HCT116 (cell line): Measurements from ENCODE around the gene EBLN2. TPM values are rescaled to one million over a fixed set of nuclear protein-coding genes. Genes with fewer than 3 reads are reported as not detected.

Source experiments
- ATAC-seq: fragments of 200-7000 bp; cut with Tn5 transposase; 2 replicates; pipeline ENCODE4 v1.9.1; 2020; ENCODE audit warnings: mild to moderate bottlenecking, moderate library complexity
- BruUV-seq: library from RNA; stranded (reverse); fragments of 400-500 nt; replicated peaks from 2 replicates; lab custom pipeline; 2021; lab: Mats Ljungman, UMichigan
- CTCF ChIA-PET: fragments of 300-600 bp; sonication (Branson Sonifier 250); formaldehyde crosslinking; loops from one replicate; lab custom pipeline; 2021; ENCODE audit warnings: antibody characterized with exemption; lab: Charles Lee
- POLR2A ChIA-PET: fragments of 300-600, 350-600 bp; sonication (Branson Sonifier 250); formaldehyde crosslinking; loops from one replicate; lab custom pipeline; 2021; ENCODE audit warnings: antibody characterized with exemption; lab: Charles Lee
- RAD21 ChIA-PET, 2 experiments: fragments of 300-600 bp; sonication (Branson Sonifier 250); formaldehyde crosslinking; loops; one replicate each; lab custom pipeline; 2023; ENCODE audit warnings: low total read pairs in 2 of 2; ENCODE audit not compliant: uncharacterized antibody in 2 of 2, unreplicated experiment in 2 of 2, low non-redundant PET in 1 of 2; lab: Charles Lee
- DNase-seq: peaks from one replicate; pipeline ENCODE4 v3.0.0-alpha.2; 2010; ENCODE audit warnings: low read depth, low spot score
- H2AFZ ChIP-seq: fragments of 200-600 bp; shearing (Covaris generic), sonication (generic); 2 replicates; pipeline ENCODE4 v1.6.1; 2017; ENCODE audit warnings: low read depth, mixed run types, mixed read lengths, antibody characterized with exemption, low read length; ENCODE audit not compliant: poor library complexity, severe bottlenecking
- H3K27ac ChIP-seq: 2 replicates; pipeline ENCODE4 v1.5.1; 2012; ENCODE audit warnings: low read depth, low read length
- H3K27me3 ChIP-seq: fragments of 200-600 bp; sonication (generic); 2 replicates; pipeline ENCODE4 v1.6.1; 2016; ENCODE audit warnings: mixed run types, low read length, mixed read lengths; ENCODE audit not compliant: insufficient read depth
- H3K36me3 ChIP-seq, 2 experiments: fragments of 200-500 bp in 1 of 2; fragments of 200-600 bp in 1 of 2; sonication (Bioruptor generic) in 1 of 2; sonication (generic) in 1 of 2; 2 replicates each; pipeline versions ENCODE4 v1.5.1 to v1.6.1; 2014 to 2016; ENCODE audit warnings: low read length in 2 of 2, inconsistent platforms in 1 of 2, mixed read lengths in 1 of 2, mixed run types in 1 of 2; ENCODE audit not compliant: insufficient read depth in 2 of 2, control insufficient read depth in 1 of 2
- H3K4me1 ChIP-seq, 2 experiments: fragments of 200-600 bp in 1 of 2; sonication (generic) in 1 of 2; 2 replicates each; pipeline versions ENCODE4 v1.5.1 to v1.6.1; 2012 to 2017; ENCODE audit warnings: low read length in 2 of 2, inconsistent platforms in 1 of 2, mild to moderate bottlenecking in 1 of 2, mixed read lengths in 1 of 2, mixed run types in 1 of 2, moderate library complexity in 1 of 2; ENCODE audit not compliant: insufficient read depth in 2 of 2, control insufficient read depth in 1 of 2
- H3K4me2 ChIP-seq: fragments of 200-600 bp; sonication (generic); 2 replicates; pipeline ENCODE4 v1.6.1; 2017; ENCODE audit warnings: mixed run types, low read length, mixed read lengths
- H3K4me3 ChIP-seq, 2 experiments: fragments of 200-600 bp in 1 of 2; sonication (generic) in 1 of 2; replicated peaks in 1 of 2; 2 replicates each; pipeline ENCODE4 v1.5.1; 2011 to 2016; ENCODE audit warnings: low read length in 2 of 2, control low read depth in 1 of 2, low read depth in 1 of 2, mild to moderate bottlenecking in 1 of 2, mixed read lengths in 1 of 2, mixed run types in 1 of 2
- H3K79me2 ChIP-seq: fragments of 200-600 bp; sonication (generic); 2 replicates; pipeline ENCODE4 v1.6.1; 2017; ENCODE audit warnings: mild to moderate bottlenecking, mixed run types, low read length, moderate library complexity, mixed read lengths; ENCODE audit not compliant: insufficient read depth
- H3K9ac ChIP-seq: fragments of 200-600 bp; sonication (generic); 2 replicates; pipeline ENCODE4 v1.6.1; 2016; ENCODE audit warnings: low read length, mixed read lengths
- H3K9me2 ChIP-seq: fragments of 200-600 bp; sonication (generic), shearing (Covaris generic); 2 replicates; pipeline ENCODE4 v1.6.1; 2017; ENCODE audit warnings: mixed run types, mild to moderate bottlenecking, moderate library complexity; ENCODE audit not compliant: insufficient read depth
- H3K9me3 ChIP-seq, 2 experiments: fragments of 200-500 bp in 1 of 2; fragments of 200-600 bp in 1 of 2; sonication (Bioruptor generic) in 1 of 2; sonication (generic) in 1 of 2; 2 replicates each; pipeline ENCODE4 v1.6.1; 2014 to 2017; ENCODE audit warnings: low read length in 2 of 2, mixed read lengths in 2 of 2, inconsistent platforms in 1 of 2, low read depth in 1 of 2, mild to moderate bottlenecking in 1 of 2, mixed run types in 1 of 2, moderate library complexity in 1 of 2; ENCODE audit not compliant: control insufficient read depth in 1 of 2, insufficient read depth in 1 of 2
- H4K20me1 ChIP-seq: fragments of 200-600 bp; sonication (generic), shearing (Covaris generic); 2 replicates; pipeline ENCODE4 v1.6.1; 2017; ENCODE audit warnings: mixed run types, mild to moderate bottlenecking, moderate library complexity; ENCODE audit not compliant: insufficient read depth
- EGR1 ChIP-seq: IDR thresholded peaks from 2 replicates; pipeline ENCODE4 v1.6.1; 2012; ENCODE audit warnings: low read depth
- ELF1 ChIP-seq: IDR thresholded peaks from 2 replicates; pipeline ENCODE4 v1.6.1; 2012; ENCODE audit warnings: low read depth, borderline replicate concordance
- FOSL1 ChIP-seq: IDR thresholded peaks from 2 replicates; pipeline ENCODE4 v1.6.1; 2012; ENCODE audit warnings: low read depth
- SIN3A ChIP-seq: IDR thresholded peaks from 2 replicates; pipeline ENCODE4 v1.6.1; 2012; ENCODE audit warnings: low read depth
- SP1 ChIP-seq: IDR thresholded peaks from 2 replicates; pipeline ENCODE4 v1.6.1; 2012; ENCODE audit warnings: low read depth
- SRF ChIP-seq: IDR thresholded peaks from 2 replicates; pipeline ENCODE4 v1.6.1; 2012; ENCODE audit warnings: low read depth
- TCF7L2 ChIP-seq: IDR thresholded peaks from 2 replicates; pipeline ENCODE4 v1.7.0; 2011; ENCODE audit warnings: borderline replicate concordance, inconsistent platforms; ENCODE audit not compliant: insufficient read depth, insufficient read length; ENCODE audit errors: extremely low read depth
- YY1 ChIP-seq: IDR thresholded peaks from 2 replicates; pipeline ENCODE4 v1.6.1; 2011; ENCODE audit warnings: low read length, low read depth, moderate library complexity, mild to moderate bottlenecking; ENCODE audit not compliant: insufficient replicate concordance; ENCODE audit errors: extremely low read depth
- ZFX ChIP-seq: fragments of 450-650 bp; IDR thresholded peaks from 2 replicates; pipeline ENCODE4 v1.6.1; 2017
- intact Hi-C: fragments of 100-400 bp; cut with micrococcal nuclease; formaldehyde crosslinking; loops from 2 replicates; pipeline ENCODE4 v1.10.0; 2022
- total RNA-seq: library from RNA; stranded (reverse); gene quantifications from one replicate; pipeline ENCODE4 v1.2.1, GENCODE V29; 2021; ENCODE audit not compliant: unreplicated experiment
- TF ChIP-seq, protein P1 (sequence below), 3 experiments: fragments of 200-600 bp in 1 of 3; sonication (generic) in 1 of 3; IDR thresholded peaks in 2 of 3; conservative IDR thresholded peaks in 1 of 3; 2 replicates each; pipeline ENCODE4 v1.5.1; 2012 to 2017; ENCODE audit warnings: low read depth in 2 of 3, low read length in 2 of 3, antibody characterized with exemption in 1 of 3, borderline replicate concordance in 1 of 3, control low read depth in 1 of 3, mild to moderate bottlenecking in 1 of 3, mixed read lengths in 1 of 3, mixed run types in 1 of 3, moderate library complexity in 1 of 3; ENCODE audit not compliant: insufficient read depth in 1 of 3

Gene EBLN2
- total RNA-seq, 1 experiment from 2014 or later: 5.1 TPM

GRCh38 chr3:73068419-73068818, 7.0 kb downstream of the EBLN2 start:
- Histone ChIP-seq H3K9me3 (no peaks in the 10 kb centered on the region), H3K36me3 (peaks cover 7 to 18% of the 10 kb centered on the region in 2 experiments; a peak in 3 of 4 replicates), H3K9me2 (no peaks in the 10 kb centered on the region), H3K27ac (no peak overlapping the region), H3K4me3 (no peak overlapping the region), H3K4me2 (no peak overlapping the region), H3K4me1 (no peaks in the 10 kb centered on the region), H2AFZ (no peak overlapping the region), H3K9ac (no peak overlapping the region), H3K27me3 (no peaks in the 10 kb centered on the region), H3K79me2 (no peaks in the 10 kb centered on the region), H4K20me1 (0 out of 2 replicates have a peak, but pooled peaks cover 6% of the 10 kb centered on the region)
- no peak for ATAC-seq
- no peak for TF ChIP-seq YY1
- TF ChIP-seq FOSL1: no peak
- TF ChIP-seq, protein P1, sequence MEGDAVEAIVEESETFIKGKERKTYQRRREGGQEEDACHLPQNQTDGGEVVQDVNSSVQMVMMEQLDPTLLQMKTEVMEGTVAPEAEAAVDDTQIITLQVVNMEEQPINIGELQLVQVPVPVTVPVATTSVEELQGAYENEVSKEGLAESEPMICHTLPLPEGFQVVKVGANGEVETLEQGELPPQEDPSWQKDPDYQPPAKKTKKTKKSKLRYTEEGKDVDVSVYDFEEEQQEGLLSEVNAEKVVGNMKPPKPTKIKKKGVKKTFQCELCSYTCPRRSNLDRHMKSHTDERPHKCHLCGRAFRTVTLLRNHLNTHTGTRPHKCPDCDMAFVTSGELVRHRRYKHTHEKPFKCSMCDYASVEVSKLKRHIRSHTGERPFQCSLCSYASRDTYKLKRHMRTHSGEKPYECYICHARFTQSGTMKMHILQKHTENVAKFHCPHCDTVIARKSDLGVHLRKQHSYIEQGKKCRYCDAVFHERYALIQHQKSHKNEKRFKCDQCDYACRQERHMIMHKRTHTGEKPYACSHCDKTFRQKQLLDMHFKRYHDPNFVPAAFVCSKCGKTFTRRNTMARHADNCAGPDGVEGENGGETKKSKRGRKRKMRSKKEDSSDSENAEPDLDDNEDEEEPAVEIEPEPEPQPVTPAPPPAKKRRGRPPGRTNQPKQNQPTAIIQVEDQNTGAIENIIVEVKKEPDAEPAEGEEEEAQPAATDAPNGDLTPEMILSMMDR (IDR thresholded peaks at IDR 0.05 in 2 of 3, conservative IDR thresholded peaks at IDR 0.05 in 1 of 3; ENCODE audit: borderline replicate concordance in 1 of 3, insufficient read depth in 1 of 3, low read depth in 2 of 3, low read length in 2 of 3): no peak
- TF ChIP-seq EGR1: no peak
- CTCF ChIA-PET: no interaction called here
- RAD21 ChIA-PET: no interaction called here
- POLR2A ChIA-PET: no interaction called here
- BruUV-seq: no TSS peak
- DNase-seq: no peak
- intact Hi-C loops: no loop called here

GRCh38 chr3:73069187-73069586, 7.7 kb downstream of the EBLN2 start:
- no peaks in the 10 kb centered on the region for H3K4me1 ChIP-seq
- no peak overlapping the region for H3K9ac ChIP-seq
- DNase-seq (no peak), ATAC-seq (no peak)
- CTCF ChIA-PET: no interaction called here
- no peak overlapping the region for H3K4me2 ChIP-seq
- peaks cover 4 to 18% of the 10 kb centered on the region in 2 experiments; a peak in 3 of 4 replicates for H3K36me3 ChIP-seq
- intact Hi-C loops: no loop called here
- no peaks in the 10 kb centered on the region for H3K9me2 ChIP-seq
- no peak overlapping the region for H2AFZ ChIP-seq
- BruUV-seq: no TSS peak
- H3K79me2 ChIP-seq: no peaks in the 10 kb centered on the region
- H3K27me3 ChIP-seq: no peaks in the 10 kb centered on the region
- H3K27ac ChIP-seq: no peak overlapping the region
- POLR2A ChIA-PET: no interaction called here
- H3K4me3 ChIP-seq: no peak overlapping the region
- no peaks in the 10 kb centered on the region for H4K20me1 ChIP-seq
- RAD21 ChIA-PET: no interaction called here
- TF ChIP-seq SP1 (no peak), TCF7L2 (no peak), YY1 (no peak), ZFX (no peak), FOSL1 (no peak), SRF (no peak), ELF1 (no peak), SIN3A (no peak)
- TF ChIP-seq, all 23 proteins: peak for 0
- no peaks in the 10 kb centered on the region for H3K9me3 ChIP-seq
